SU-DHL-6 (cell line): ENCODE results near the gene DMAP1.

ENCODE experiments used
- EZH2phosphoT487 ChIP-seq: fragments of 200-600 bp; sonication (generic), shearing (Covaris generic); conservative IDR thresholded peaks from 2 replicates; pipeline ENCODE4 v1.6.1; 2018; ENCODE audit warnings: mild to moderate bottlenecking, antibody characterized with exemption, low read length, moderate library complexity, mixed read lengths
- TF ChIP-seq, protein P1 (sequence below): fragments of 200-600 bp; sonication (generic); IDR thresholded peaks from one replicate; pipeline ENCODE4 v1.5.1; 2017; ENCODE audit warnings: antibody characterized with exemption, mild to moderate bottlenecking, low read length, moderate library complexity; ENCODE audit not compliant: insufficient read depth, poor library complexity, severe bottlenecking

DNA sequence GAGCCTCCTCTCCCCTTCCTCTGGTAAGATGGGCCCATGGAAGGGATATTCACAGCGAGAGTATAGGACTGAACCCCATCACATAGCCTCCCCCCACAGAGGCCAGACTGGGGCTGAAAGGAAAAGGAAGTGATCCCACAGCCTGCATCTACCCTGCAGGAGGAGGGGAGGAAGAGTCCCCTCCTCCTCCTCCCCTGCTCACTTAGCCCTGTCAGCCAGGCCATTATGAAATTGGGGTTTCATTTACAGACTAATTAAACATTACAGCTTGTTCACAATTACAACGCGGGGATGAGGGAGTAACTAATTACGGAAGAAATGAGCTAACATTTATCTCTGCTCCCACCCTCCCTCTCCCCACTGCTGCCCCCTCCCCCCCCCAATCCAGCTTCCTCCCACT lies 25.4 kb downstream of the DMAP1 start:
- no peak for TF ChIP-seq EZH2phosphoT487
- TF ChIP-seq, protein P1, sequence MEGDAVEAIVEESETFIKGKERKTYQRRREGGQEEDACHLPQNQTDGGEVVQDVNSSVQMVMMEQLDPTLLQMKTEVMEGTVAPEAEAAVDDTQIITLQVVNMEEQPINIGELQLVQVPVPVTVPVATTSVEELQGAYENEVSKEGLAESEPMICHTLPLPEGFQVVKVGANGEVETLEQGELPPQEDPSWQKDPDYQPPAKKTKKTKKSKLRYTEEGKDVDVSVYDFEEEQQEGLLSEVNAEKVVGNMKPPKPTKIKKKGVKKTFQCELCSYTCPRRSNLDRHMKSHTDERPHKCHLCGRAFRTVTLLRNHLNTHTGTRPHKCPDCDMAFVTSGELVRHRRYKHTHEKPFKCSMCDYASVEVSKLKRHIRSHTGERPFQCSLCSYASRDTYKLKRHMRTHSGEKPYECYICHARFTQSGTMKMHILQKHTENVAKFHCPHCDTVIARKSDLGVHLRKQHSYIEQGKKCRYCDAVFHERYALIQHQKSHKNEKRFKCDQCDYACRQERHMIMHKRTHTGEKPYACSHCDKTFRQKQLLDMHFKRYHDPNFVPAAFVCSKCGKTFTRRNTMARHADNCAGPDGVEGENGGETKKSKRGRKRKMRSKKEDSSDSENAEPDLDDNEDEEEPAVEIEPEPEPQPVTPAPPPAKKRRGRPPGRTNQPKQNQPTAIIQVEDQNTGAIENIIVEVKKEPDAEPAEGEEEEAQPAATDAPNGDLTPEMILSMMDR: no peak
